Measurements from ENCODE around the gene MALRD1.

MALRD1 gene

GRCh38 chr10:19570991-19571390 lies 522.4 kb downstream of the MALRD1 start:
- DNase-seq (ENCODE audit: low read depth, low spot score) = no peak

- peak; percentile 6 for DNase-seq (ENCODE audit: low read depth, low spot score)
Measured at GRCh38 chr10:19572056-19572455, 523.5 kb downstream of the MALRD1 start.

GRCh38 chr10:19576576-19576975 lies 528.0 kb downstream of the MALRD1 start:
- DNase-seq (ENCODE audit: low read depth, low spot score) = no peak

- no peak for DNase-seq (ENCODE audit: low read depth, low spot score)
Measured at GRCh38 chr10:19577381-19577780, 528.8 kb downstream of the MALRD1 start.

- no peak for DNase-seq (ENCODE audit: low read depth, low spot score)
Measured at GRCh38 chr10:19577807-19578206, 529.2 kb downstream of the MALRD1 start.

- DNase-seq (ENCODE audit: low read depth, low spot score) = no peak
Measured at GRCh38 chr10:19578571-19578970, 530.0 kb downstream of the MALRD1 start.

GRCh38 chr10:19579761-19580545 lies 531.4 kb downstream of the MALRD1 start:
- no peak for DNase-seq (ENCODE audit: low read depth, low spot score)

GRCh38 chr10:19580691-19581090 lies 532.1 kb downstream of the MALRD1 start:
- no peak for DNase-seq (ENCODE audit: low read depth, low spot score)

GRCh38 chr10:19588608-19589007 lies 540.0 kb downstream of the MALRD1 start:
- DNase-seq (ENCODE audit: low read depth, low spot score) = no peak

GRCh38 chr10:19592276-19592675 lies 543.7 kb downstream of the MALRD1 start:
- DNase-seq (ENCODE audit: low read depth, low spot score) = no peak

GRCh38 chr10:19595212-19595845 lies 546.7 kb downstream of the MALRD1 start:
- DNase-seq (ENCODE audit: low read depth, low spot score) = no peak

- DNase-seq (ENCODE audit: low read depth, low spot score) = no peak
Measured at GRCh38 chr10:19605806-19606205, 557.2 kb downstream of the MALRD1 start.

GRCh38 chr10:19606968-19607367 lies 558.4 kb downstream of the MALRD1 start:
- DNase-seq (ENCODE audit: low read depth, low spot score) = no peak

- no peak for DNase-seq (ENCODE audit: low read depth, low spot score)
Measured at GRCh38 chr10:19611775-19612174, 563.2 kb downstream of the MALRD1 start.

- DNase-seq (ENCODE audit: low read depth, low spot score) = no peak
Measured at GRCh38 chr10:19616966-19617365, 568.4 kb downstream of the MALRD1 start.

GRCh38 chr10:19620811-19621210 lies 572.2 kb downstream of the MALRD1 start:
- no peak for DNase-seq (ENCODE audit: low read depth, low spot score)

GRCh38 chr10:19623321-19623720 lies 574.7 kb downstream of the MALRD1 start:
- DNase-seq (ENCODE audit: low read depth, low spot score) = no peak

- DNase-seq (ENCODE audit: low read depth, low spot score) = no peak
Measured at GRCh38 chr10:19626156-19626555, 577.6 kb downstream of the MALRD1 start.

- no peak for DNase-seq (ENCODE audit: low read depth, low spot score)
Measured at GRCh38 chr10:19628767-19629560, 580.4 kb downstream of the MALRD1 start.

GRCh38 chr10:19629567-19629966 lies 581.0 kb downstream of the MALRD1 start:
- peak; percentile 52 for DNase-seq (ENCODE audit: low read depth, low spot score)

GRCh38 chr10:19634163-19634562 lies 585.6 kb downstream of the MALRD1 start:
- no peak for DNase-seq (ENCODE audit: low read depth, low spot score)

- DNase-seq (ENCODE audit: low read depth, low spot score) = peak; percentile 76
Measured at GRCh38 chr10:19638182-19638895, 589.7 kb downstream of the MALRD1 start.

Measured in smooth muscle cell of the brain vasculature (primary cell).